ENCODE data around the gene CREB3L2. TPM values are rescaled to one million over a fixed set of nuclear protein-coding genes. Genes with fewer than 3 reads are reported as not detected.

CREB3L2 gene
- total RNA-seq, 1 experiment from 2014 or later, result 49.8 TPM

Other genes with a start within 250 kb of the CREB3L2 start
- gene DGKI, start 155.1 kb downstream of the CREB3L2 start, total RNA-seq (2021; ENCODE audit: unreplicated experiment), result 0.15 TPM
- 0.10 TPM for gene AKR1D1, start 74.4 kb upstream of the CREB3L2 start, total RNA-seq (2021; ENCODE audit: unreplicated experiment)

Measured in HCT116 (cell line).